ENCODE results near the gene C16orf89. TPM values are rescaled to one million over a fixed set of nuclear protein-coding genes. Genes with fewer than 3 reads are reported as not detected.

The C16orf89 gene
- polyA plus RNA-seq, 3 donors: 6.8 to 25.6 (median 19.9) TPM

- WGBS, 3 donors: 37 to 63% (median 60%) methylated on average over 12 of the region's 12 CpGs
- no peak overlapping the region for H3K27ac ChIP-seq (ENCODE audit: low read depth, low read length)
Observed at GRCh38 chr16:5036228-5037156, 29.3 kb downstream of the C16orf89 start.

DNA sequence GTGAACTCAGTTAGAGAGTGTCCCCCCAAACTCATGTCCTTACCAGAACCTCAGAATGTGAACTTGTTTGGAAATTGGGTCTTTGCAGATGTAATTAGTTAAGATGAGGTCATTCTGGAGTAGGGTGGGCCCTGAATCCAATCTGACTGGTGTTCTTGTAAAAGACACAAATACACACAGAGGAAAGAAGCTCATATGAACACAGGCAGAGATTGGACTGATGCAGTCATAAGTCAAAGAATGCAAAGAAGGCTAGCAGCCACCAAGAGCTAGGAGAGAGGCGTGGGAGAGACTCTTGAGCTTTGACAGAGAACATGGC is 29.9 kb downstream of the C16orf89 start:
- WGBS, 3 donors: 75 to 93% (median 83%) methylated on average over 1 of the region's 1 CpG
- no peak overlapping the region for H3K27ac ChIP-seq (ENCODE audit: low read depth, low read length)

- H3K27ac ChIP-seq (ENCODE audit: low read depth, low read length): no peak overlapping the region
- 15 to 19% (median 16%) methylated on average over 2 of the region's 2 CpGs for WGBS, 3 donors
Observed at GRCh38 chr16:5034167-5034523, 31.6 kb downstream of the C16orf89 start.

DNA sequence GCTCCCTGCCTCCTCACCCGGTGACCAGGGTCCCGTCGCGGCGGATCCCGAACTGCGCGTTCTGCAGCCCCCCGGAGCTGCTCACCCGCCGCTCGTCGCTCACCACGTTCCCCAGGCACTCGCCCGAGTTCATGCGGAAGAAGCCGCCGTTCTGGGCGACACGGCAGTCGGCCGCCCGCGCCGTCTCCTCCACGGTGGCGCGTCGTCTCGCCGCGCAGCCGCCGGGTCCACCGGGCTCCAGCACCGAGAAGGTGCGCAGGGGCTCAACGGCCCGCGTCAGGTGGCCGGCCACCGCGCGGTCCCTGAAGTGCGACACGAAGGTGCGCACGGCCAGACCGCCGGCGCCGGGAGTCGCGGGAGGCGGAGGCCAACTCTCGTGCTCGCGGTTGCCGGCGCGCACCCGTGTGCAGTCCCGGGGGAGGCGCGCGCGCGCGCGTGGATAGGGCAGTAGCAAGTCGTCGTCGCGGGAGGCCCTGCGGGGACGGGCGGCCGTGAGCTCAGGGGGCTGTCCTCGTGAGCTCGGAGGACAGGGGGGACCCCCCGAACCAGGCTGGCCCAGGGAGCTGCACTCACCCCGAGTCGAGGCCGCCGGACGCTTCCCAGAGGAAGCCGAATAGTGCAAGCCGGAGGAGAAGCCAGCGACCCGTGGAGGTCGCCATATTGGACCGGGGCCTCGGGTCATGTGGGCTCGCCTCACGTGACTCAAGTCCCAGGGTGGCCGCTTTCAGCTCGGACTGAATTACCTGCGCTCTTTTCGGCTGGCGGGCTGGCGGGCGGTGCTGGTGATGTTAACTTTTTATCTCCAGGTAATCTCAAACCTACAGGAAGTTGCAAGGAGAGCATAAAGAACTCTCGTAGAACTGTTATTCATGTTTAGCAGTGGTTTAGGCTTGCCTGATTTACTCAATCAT is 32.2 kb downstream of the C16orf89 start, which contains the start of gene NAGPA:
Gene NAGPA, minus strand, starts transcription at position 680 of the 911 bp plus-strand sequence. Its CDS starts 21 bp downstream, at position 659.
- 0 to 1% (median 0%) methylated on average over 97 to 104 of the region's 104 CpGs for WGBS, 3 donors
- H3K27ac ChIP-seq (ENCODE audit: low read depth, low read length): no peak within 1 kb of the TSS

GRCh38 chr16:5032748-5033167 is 33.0 kb downstream of the C16orf89 start:
- no peak overlapping the region for H3K27ac ChIP-seq (ENCODE audit: low read depth, low read length)
- 19 to 45% (median 43%) methylated on average over 12 of the region's 12 CpGs for WGBS, 3 donors

GRCh38 chr16:5031601-5032000 is 34.2 kb downstream of the C16orf89 start:
- no peak overlapping the region for H3K27ac ChIP-seq (ENCODE audit: low read depth, low read length)
- 87 to 90% (median 88%) methylated on average over 7 of the region's 7 CpGs for WGBS, 3 donors

DNA sequence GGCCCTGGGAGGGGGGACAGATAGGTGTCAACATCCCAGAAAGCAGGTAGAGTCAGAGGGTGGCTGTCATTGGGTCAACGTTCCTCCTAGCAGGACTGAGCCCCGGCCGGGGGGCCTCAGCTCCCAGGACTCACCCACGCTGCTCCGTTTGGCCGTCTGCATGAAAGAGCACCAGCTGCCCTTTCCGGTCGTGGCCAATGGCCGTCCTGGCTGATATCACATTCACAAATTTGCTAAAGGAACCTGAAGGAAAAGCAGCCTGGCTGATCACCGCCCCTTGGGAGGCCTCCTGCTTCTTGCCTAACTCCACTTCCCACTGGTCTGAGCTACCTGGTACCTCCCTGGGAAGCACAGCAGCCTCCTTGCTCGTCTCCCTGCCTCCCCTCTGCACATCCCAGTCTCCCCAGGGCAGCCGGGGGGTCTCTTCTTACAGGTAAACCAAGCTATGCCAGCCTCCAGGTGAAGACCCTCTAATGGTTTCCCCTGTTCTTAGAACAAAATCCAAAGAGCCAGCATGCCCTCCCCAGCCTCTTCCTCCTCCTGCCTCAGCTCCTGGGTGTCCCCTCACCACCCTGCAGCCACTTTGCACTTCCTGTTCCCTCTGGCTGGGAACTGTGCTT is 35.4 kb downstream of the C16orf89 start:
- 83 to 91% (median 86%) methylated on average over 12 of the region's 12 CpGs for WGBS, 3 donors
- H3K27ac ChIP-seq (ENCODE audit: low read depth, low read length): no peak overlapping the region

DNA sequence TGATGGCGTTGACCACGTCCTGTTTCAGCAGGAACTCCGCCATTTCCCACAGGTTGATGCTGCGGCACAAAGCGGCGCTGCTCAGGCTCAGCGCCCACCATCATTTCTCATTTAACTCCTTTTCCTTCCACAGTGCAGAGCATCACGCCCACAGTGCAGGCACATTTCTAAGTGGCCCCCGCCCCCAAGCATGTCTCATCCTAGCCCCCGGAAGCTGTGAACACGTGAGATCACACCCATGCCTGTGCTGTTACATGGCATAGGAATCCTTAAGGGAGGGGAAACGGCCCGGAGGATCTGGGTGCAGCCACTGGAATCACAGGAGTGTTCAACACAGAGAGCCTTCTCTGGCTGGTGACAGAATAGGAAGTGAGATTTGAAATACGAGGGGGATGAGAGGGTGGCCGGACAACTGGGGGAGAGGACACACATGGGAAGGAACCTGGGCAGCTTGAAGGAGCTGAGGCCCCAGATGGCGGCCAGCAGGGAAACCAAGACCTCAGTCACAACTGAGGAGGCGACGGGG is 36.7 kb downstream of the C16orf89 start:
- H3K27ac ChIP-seq (ENCODE audit: low read depth, low read length): no peak overlapping the region
- 88 to 93% (median 90%) methylated on average over 18 of the region's 18 CpGs for WGBS, 3 donors

- H3K27ac ChIP-seq (ENCODE audit: low read depth, low read length): no peak overlapping the region
- WGBS, 3 donors: 91 to 95% (median 95%) methylated on average over 31 to 32 of the region's 32 CpGs
Observed at GRCh38 chr16:5027575-5028235, 38.1 kb downstream of the C16orf89 start.

DNA sequence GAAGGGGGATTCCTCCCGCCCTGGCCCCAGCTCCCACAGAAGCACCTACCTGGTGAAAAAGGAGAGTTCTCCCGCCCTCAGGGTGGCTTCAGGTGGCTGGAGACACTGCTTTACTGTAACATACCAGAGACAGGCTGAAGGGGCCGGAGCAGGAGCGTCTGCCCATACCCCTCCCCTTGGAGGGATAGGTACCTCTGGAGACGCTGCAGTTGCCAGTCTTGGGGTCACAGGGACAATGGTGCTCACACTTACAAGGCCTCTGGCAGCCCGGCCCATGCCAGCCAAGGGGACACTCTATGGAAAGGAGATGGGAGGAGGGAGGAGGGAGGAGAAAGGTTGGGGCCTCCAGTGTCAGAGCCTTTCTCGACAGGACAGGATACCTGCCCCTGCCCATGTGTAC is 38.7 kb downstream of the C16orf89 start:
- WGBS, 3 donors: 89 to 92% (median 92%) methylated on average over 7 of the region's 7 CpGs
- no peak overlapping the region for H3K27ac ChIP-seq (ENCODE audit: low read depth, low read length)

GRCh38 chr16:5026664-5027063 is 39.1 kb downstream of the C16orf89 start:
- no peak overlapping the region for H3K27ac ChIP-seq (ENCODE audit: low read depth, low read length)
- 90 to 93% (median 93%) methylated on average over 8 of the region's 8 CpGs for WGBS, 3 donors

DNA sequence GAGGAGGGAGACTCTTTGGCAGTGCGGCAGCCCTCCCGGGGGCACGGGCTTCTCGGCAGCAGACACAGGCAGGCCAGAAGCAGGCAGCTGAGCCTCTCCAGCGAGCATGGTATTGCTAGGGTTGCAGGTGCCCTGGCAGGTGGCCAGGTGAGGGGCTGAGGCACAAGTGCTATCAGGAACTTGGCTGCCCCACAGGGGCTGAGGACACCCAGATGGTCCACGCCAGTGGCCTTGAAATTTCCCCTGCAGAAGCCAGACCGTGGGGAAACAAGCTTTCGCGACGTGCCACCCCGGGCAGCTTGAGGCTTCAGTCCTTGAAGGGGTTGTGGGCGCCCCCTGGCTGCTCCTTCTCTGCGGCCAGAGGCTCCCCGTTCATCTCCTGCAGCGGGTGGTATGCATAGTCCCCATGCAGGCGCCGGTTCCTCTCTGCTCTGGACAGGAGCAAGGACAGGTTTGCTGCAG is 40.6 kb downstream of the C16orf89 start:
- 30 to 66% (median 55%) methylated on average over 17 of the region's 17 CpGs for WGBS, 3 donors
- H3K27ac ChIP-seq (ENCODE audit: low read depth, low read length): no peak overlapping the region

DNA sequence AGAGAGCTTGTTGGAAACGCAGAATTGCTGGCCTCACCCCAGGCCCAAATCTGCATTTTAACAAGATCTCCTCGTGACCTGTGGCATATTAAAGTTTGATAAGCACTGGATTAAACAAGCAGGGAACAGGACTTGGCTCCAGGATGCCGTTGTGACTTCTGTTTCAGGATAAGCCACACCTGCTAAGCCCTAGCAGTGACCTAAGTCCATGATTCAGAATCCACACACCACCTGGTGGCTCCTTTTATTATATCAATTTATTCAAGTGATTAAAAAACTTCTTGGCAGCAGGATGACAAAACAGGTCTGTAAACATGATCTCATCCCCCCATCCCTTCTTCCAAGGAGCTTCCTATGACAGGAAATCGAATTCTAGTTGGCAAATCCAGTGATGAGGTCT is 41.1 kb downstream of the C16orf89 start:
- H3K27ac ChIP-seq (ENCODE audit: low read depth, low read length): no peak overlapping the region
- WGBS, 3 donors: 24 to 66% (median 59%) methylated on average over 4 of the region's 4 CpGs

GRCh38 chr16:5022521-5022920 is 43.2 kb downstream of the C16orf89 start:
- WGBS, 3 donors: 71 to 76% (median 73%) methylated on average over 6 of the region's 6 CpGs
- H3K27ac ChIP-seq (ENCODE audit: low read depth, low read length): no peak overlapping the region

DNA sequence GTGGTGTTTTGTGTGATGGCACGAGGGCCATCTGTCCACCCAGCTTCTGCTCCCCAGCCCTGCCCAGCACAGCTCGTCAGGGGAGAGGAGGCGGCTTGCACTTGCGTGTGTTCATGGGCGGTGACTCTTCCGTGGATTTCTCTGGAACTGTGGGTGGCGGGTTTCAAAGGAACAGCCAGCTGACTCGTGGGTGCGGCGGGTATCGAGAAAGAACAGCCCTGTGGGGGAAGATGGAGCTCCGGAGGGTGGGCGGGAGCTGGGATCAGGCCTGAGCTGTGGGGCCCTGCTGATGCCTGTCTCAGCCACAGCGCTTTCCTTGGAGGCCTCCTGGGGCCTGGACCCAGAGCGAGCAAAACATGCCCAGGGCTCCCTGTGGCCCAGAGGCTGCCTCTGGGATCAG is 45.2 kb downstream of the C16orf89 start:
- H3K27ac ChIP-seq (ENCODE audit: low read depth, low read length): no peak overlapping the region
- WGBS, 3 donors: 61 to 72% (median 71%) methylated on average over 15 of the region's 15 CpGs

- WGBS, 3 donors: 68 to 85% (median 70%) methylated on average over 6 of the region's 6 CpGs
Observed at GRCh38 chr16:5019775-5020174, 46.0 kb downstream of the C16orf89 start.

GRCh38 chr16:5018793-5019192 is 47.0 kb downstream of the C16orf89 start:
- WGBS, 3 donors: 47 to 51% (median 48%) methylated on average over 9 of the region's 9 CpGs

More at GRCh38 chr16:5019775-5020174, 46.0 kb downstream of the C16orf89 start:
- no peak overlapping the region for H3K27ac ChIP-seq (ENCODE audit: low read depth, low read length)

DNA sequence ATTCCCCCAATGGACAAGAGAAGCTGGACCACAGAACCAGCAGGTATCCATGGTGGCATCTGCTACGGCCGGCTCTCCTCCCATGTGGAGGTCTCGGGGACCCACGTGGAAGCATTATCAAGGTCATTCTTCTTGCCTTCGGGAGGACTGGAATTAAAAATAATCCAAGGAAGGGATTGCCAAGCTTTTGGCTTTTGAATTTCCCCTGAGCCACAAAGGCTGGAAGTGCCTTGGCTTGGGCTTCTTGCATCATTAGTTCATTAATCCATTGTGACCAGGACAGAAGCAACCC is 48.1 kb downstream of the C16orf89 start:
- 74 to 79% (median 75%) methylated on average over 5 of the region's 5 CpGs for WGBS, 3 donors

More at GRCh38 chr16:5018793-5019192, 47.0 kb downstream of the C16orf89 start:
- no peak overlapping the region for H3K27ac ChIP-seq (ENCODE audit: low read depth, low read length)

More for the DNA sequence above, 48.1 kb downstream of the C16orf89 start:
- H3K27ac ChIP-seq (ENCODE audit: low read depth, low read length): no peak overlapping the region

Measured in adipose tissue (tissue), 3 donors.